HEK293 (cell line): ENCODE measurements around the gene SLC35F6.

Experiments used
- CTCF ChIA-PET: fragments of 350-600 bp; formaldehyde crosslinking; extraction: SDS; loops from one replicate; lab custom pipeline; 2021; ENCODE audit warnings: antibody characterized with exemption; lab: Yijun Ruan, JAX
- POLR2A ChIA-PET: fragments of 300-600 bp; formaldehyde crosslinking; extraction: SDS; loops from one replicate; lab custom pipeline; 2020; ENCODE audit warnings: antibody characterized with exemption, inconsistent platforms; lab: Yijun Ruan, JAX
- H3K27ac ChIP-seq: fragments of 200-500 bp; sonication (Bioruptor generic); 2 replicates; pipeline ENCODE4 v1.5.1; 2014; ENCODE audit warnings: low read depth, low read length, control low read depth, inconsistent platforms; ENCODE audit errors: extremely low read depth
- H3K36me3 ChIP-seq, 2 experiments: fragments of 200-500 bp in 1 of 2; sonication (Bioruptor generic) in 1 of 2; 1 replicate in 1 of 2; 2 replicates in 1 of 2; pipeline ENCODE4 v1.5.1; 2014 to 2017; ENCODE audit warnings: inconsistent platforms in 2 of 2, low read length in 2 of 2; ENCODE audit not compliant: control insufficient read depth in 2 of 2, insufficient read depth in 1 of 2
- H3K4me1 ChIP-seq: fragments of 200-500 bp; sonication (Bioruptor generic); 2 replicates; pipeline ENCODE4 v1.5.1; 2014; ENCODE audit warnings: mild to moderate bottlenecking, low read length, inconsistent platforms; ENCODE audit not compliant: control insufficient read depth, insufficient read depth
- H3K4me3 ChIP-seq: 2 replicates; pipeline ENCODE4 v1.5.1; 2011; ENCODE audit warnings: low read depth, mild to moderate bottlenecking, control low read depth, low read length, moderate library complexity
- H3K9me3 ChIP-seq: fragments of 200-500 bp; sonication (Bioruptor generic); 2 replicates; pipeline ENCODE4 v1.5.1; 2014; ENCODE audit warnings: low read depth, low read length, inconsistent platforms; ENCODE audit not compliant: control insufficient read depth, insufficient read depth
- BCL11A ChIP-seq: fragments of 450-650 bp; formaldehyde crosslinking; IDR thresholded peaks from 2 replicates; pipeline ENCODE4 v1.5.1; 2016; ENCODE audit warnings: low read depth, missing biosample characterization, missing genetic modification characterization
- HOXD13 ChIP-seq: sonication (generic); formaldehyde crosslinking; IDR thresholded peaks from 2 replicates; pipeline ENCODE4 v1.8.0; 2022; ENCODE audit warnings: missing genetic modification reagents, borderline replicate concordance
- KLF7 ChIP-seq: fragments of 450-650 bp; formaldehyde crosslinking; IDR thresholded peaks from 2 replicates; pipeline ENCODE4 v1.5.1; 2016; ENCODE audit warnings: missing biosample characterization, missing genetic modification characterization, borderline replicate concordance
- PRDM4 ChIP-seq: fragments of 450-650 bp; formaldehyde crosslinking; IDR thresholded peaks from 2 replicates; pipeline ENCODE4 v1.5.1; 2017; ENCODE audit warnings: missing biosample characterization, missing genetic modification characterization
- REST ChIP-seq: fragments of 450-650 bp; formaldehyde crosslinking; IDR thresholded peaks from 2 replicates; pipeline ENCODE4 v1.5.1; 2016; ENCODE audit warnings: missing biosample characterization, missing genetic modification characterization
- SALL2 ChIP-seq: fragments of 450-650 bp; formaldehyde crosslinking; IDR thresholded peaks from 2 replicates; pipeline ENCODE4 v1.5.0; 2017; ENCODE audit warnings: missing biosample characterization, mild to moderate bottlenecking, missing genetic modification characterization, borderline replicate concordance
- YY2 ChIP-seq: fragments of 450-650 bp; formaldehyde crosslinking; IDR thresholded peaks from 2 replicates; pipeline ENCODE4 v1.5.1; 2016; ENCODE audit warnings: missing biosample characterization, missing genetic modification characterization
- ZBTB26 ChIP-seq: fragments of 450-650 bp; formaldehyde crosslinking; optimal IDR thresholded peaks from 2 replicates; pipeline ENCODE3; 2016; ENCODE audit warnings: missing biosample characterization, mild to moderate bottlenecking, missing genetic modification characterization
- ZFP69B ChIP-seq: fragments of 450-650 bp; formaldehyde crosslinking; IDR thresholded peaks from 2 replicates; pipeline ENCODE4 v1.5.1; 2016; ENCODE audit warnings: missing biosample characterization, missing genetic modification characterization
- ZNF138 ChIP-seq: fragments of 450-650 bp; formaldehyde crosslinking; IDR thresholded peaks from 2 replicates; pipeline ENCODE4 v1.5.1; 2016; ENCODE audit warnings: missing biosample characterization, missing genetic modification characterization, borderline replicate concordance
- ZNF16 ChIP-seq: fragments of 450-650 bp; formaldehyde crosslinking; IDR thresholded peaks from 2 replicates; pipeline ENCODE4 v1.5.1; 2016; ENCODE audit warnings: low read depth, missing biosample characterization, missing genetic modification characterization
- ZNF280D ChIP-seq: fragments of 450-650 bp; formaldehyde crosslinking; IDR thresholded peaks from 2 replicates; pipeline ENCODE4 v1.5.1; 2016; ENCODE audit warnings: missing biosample characterization, missing genetic modification characterization
- ZNF324 ChIP-seq: fragments of 450-650 bp; formaldehyde crosslinking; IDR thresholded peaks from 2 replicates; pipeline ENCODE4 v1.5.1; 2016; ENCODE audit warnings: missing biosample characterization, missing genetic modification characterization
- ZNF394 ChIP-seq: fragments of 450-650 bp; formaldehyde crosslinking; IDR thresholded peaks from 2 replicates; pipeline ENCODE4 v1.5.1; 2016; ENCODE audit warnings: missing biosample characterization, missing genetic modification characterization, mild to moderate bottlenecking, moderate library complexity, borderline replicate concordance
- ZNF510 ChIP-seq: fragments of 450-650 bp; formaldehyde crosslinking; IDR thresholded peaks from 2 replicates; pipeline ENCODE4 v1.5.1; 2018; ENCODE audit warnings: mild to moderate bottlenecking, missing genetic modification characterization, missing biosample characterization; ENCODE audit not compliant: insufficient replicate concordance
- ZNF518A ChIP-seq: fragments of 450-650 bp; formaldehyde crosslinking; conservative IDR thresholded peaks from 2 replicates; pipeline ENCODE4 v1.5.1; 2016; ENCODE audit warnings: low read depth, missing biosample characterization, missing genetic modification characterization
- ZNF560 ChIP-seq: fragments of 450-650 bp; formaldehyde crosslinking; IDR thresholded peaks from 2 replicates; pipeline ENCODE4 v1.5.1; 2017; ENCODE audit warnings: missing biosample characterization, missing genetic modification characterization, borderline replicate concordance
- ZNF701 ChIP-seq: fragments of 450-650 bp; formaldehyde crosslinking; IDR thresholded peaks from 2 replicates; pipeline ENCODE4 v1.5.1; 2016; ENCODE audit warnings: missing biosample characterization, missing genetic modification characterization
- ZNF830 ChIP-seq: fragments of 450-650 bp; IDR thresholded peaks from 2 replicates; pipeline ENCODE4 v1.5.0; 2018; ENCODE audit warnings: missing biosample characterization, missing genetic modification characterization, low read depth, mild to moderate bottlenecking, moderate library complexity
- ZSCAN16 ChIP-seq: fragments of 450-650 bp; formaldehyde crosslinking; IDR thresholded peaks from 2 replicates; pipeline ENCODE4 v1.5.1; 2016; ENCODE audit warnings: missing biosample characterization, missing genetic modification characterization

Gene SLC35F6

GRCh38 chr2:26752656-26753055 is 11.4 kb upstream of the SLC35F6 start:
- POLR2A ChIA-PET: no interaction called here
- no peak overlapping the region for H3K4me3 ChIP-seq
- no peaks in the 10 kb centered on the region for H3K36me3 ChIP-seq
- CTCF ChIA-PET: interaction anchor here (1.2 to 3.3 kb wide), 4 partner anchors 18 to 175 kb away, joined by 3 to 14 read pairs (median 4); no protein-coding TSS in a partner anchor
- no peaks in the 10 kb centered on the region for H3K4me1 ChIP-seq
- no peak overlapping the region for H3K27ac ChIP-seq
- no peaks in the 10 kb centered on the region for H3K9me3 ChIP-seq
- TF ChIP-seq ZNF280D (tag by site-specific recombination) (no peak), ZSCAN16 (tag by site-specific recombination) (no peak), ZNF138 (tag by site-specific recombination) (no peak), YY2 (tag by site-specific recombination) (no peak), ZNF16 (tag by site-specific recombination) (no peak), ZNF518A (tag by site-specific recombination) (no peak), REST (tag by site-specific recombination) (no peak), ZNF394 (no peak), ZBTB26 (tag by site-specific recombination) (no peak), ZNF830 (tag by site-specific recombination) (no peak), BCL11A (tag by site-specific recombination) (no peak), KLF7 (tag by site-specific recombination) (no peak), ZNF510 (tag by site-specific recombination) (no peak), HOXD13 (CRISPR knock-in tag) (no peak), ZNF560 (tag by site-specific recombination) (no peak), PRDM4 (tag by site-specific recombination) (no peak), ZNF701 (tag by site-specific recombination) (no peak), ZFP69B (tag by site-specific recombination) (no peak), SALL2 (tag by site-specific recombination) (no peak), ZNF324 (tag by site-specific recombination) (no peak)
- TF ChIP-seq, all 188 proteins: peak for 0
